HG03460 (cell line): ENCODE data around the gene AJM1.
"Not testable (repeated sequence)": the region's sequence is repeated elsewhere in the genome, so short reads cannot be mapped to it uniquely, and the experiment has no call there.

Experiments
- ATAC-seq: cut with Tn5 transposase; IDR thresholded peaks from one replicate; pipeline ENCODE4 v1.9.1; 2021; ENCODE audit not compliant: unreplicated experiment

AJM1 gene

GRCh38 chr9:136866898-136867421, 24.7 kb downstream of the AJM1 start:
- ATAC-seq = not testable (repeated sequence)

- no peak for ATAC-seq
These were observed 25.2 kb downstream of the AJM1 start for GRCh38 chr9:136867480-136867879.

- no peak for ATAC-seq
These were observed 25.6 kb downstream of the AJM1 start for GRCh38 chr9:136867917-136868316.

- ATAC-seq = no peak
These were observed 26.4 kb downstream of the AJM1 start for GRCh38 chr9:136868644-136869043.

- not testable (repeated sequence) for ATAC-seq
These were observed 27.3 kb downstream of the AJM1 start for GRCh38 chr9:136869611-136870010.

- no peak for ATAC-seq
These were observed 32.9 kb downstream of the AJM1 start for GRCh38 chr9:136875155-136875554.

- no peak for ATAC-seq
These were observed 34.2 kb downstream of the AJM1 start for GRCh38 chr9:136876476-136876875.

GRCh38 chr9:136880651-136881050, 38.4 kb downstream of the AJM1 start:
- ATAC-seq = no peak

- ATAC-seq = peak; percentile 41
These were observed 39.4 kb downstream of the AJM1 start for GRCh38 chr9:136881691-136882108.

GRCh38 chr9:136882109-136882946, 40.0 kb downstream of the AJM1 start:
- peak; percentile 30 for ATAC-seq

- ATAC-seq = not testable (repeated sequence)
These were observed 40.6 kb downstream of the AJM1 start for GRCh38 chr9:136882947-136883283.

- not testable (repeated sequence) for ATAC-seq
These were observed 41.4 kb downstream of the AJM1 start for GRCh38 chr9:136883670-136884069.

- ATAC-seq = peak; percentile 77
These were observed 43.8 kb downstream of the AJM1 start, which contains the start of gene TRAF2 for GRCh38 chr9:136885950-136886578. TRAF2 (plus strand) TSS chr9:136886516; CDS start chr9:136898741, 12,225 bp downstream.

GRCh38 chr9:136886610-136887597, 44.6 kb downstream of the AJM1 start:
- ATAC-seq = peak; percentile 34

GRCh38 chr9:136888454-136888853, 46.2 kb downstream of the AJM1 start:
- ATAC-seq = no peak

- no peak for ATAC-seq
These were observed 47.6 kb downstream of the AJM1 start for GRCh38 chr9:136889858-136890257.

GRCh38 chr9:136890661-136891060, 48.4 kb downstream of the AJM1 start:
- no peak for ATAC-seq
